Activated CD8-positive, alpha-beta T cell treated with anti-CD3 and anti-CD28 coated beads for 36 hours (primary cell): ENCODE measurements around the gene ABHD14A. TPM values are rescaled to one million over a fixed set of nuclear protein-coding genes. Genes with fewer than 3 reads are reported as not detected.

ENCODE experiments used
- ATAC-seq: fragments of 200-7000 bp; cut with Tn5 transposase; one replicate; pipeline ENCODE4 v1.10.0; 2021; ENCODE audit warnings: mild to moderate bottlenecking, moderate library complexity
- CTCF ChIA-PET: fragments of 350-600 bp; sonication (Branson Sonifier 250); formaldehyde crosslinking; loops from one replicate; lab custom pipeline; 2021; ENCODE audit warnings: antibody characterized with exemption; lab: Charles Lee
- POLR2A ChIA-PET: fragments of 350-600 bp; sonication (Branson Sonifier 250); formaldehyde crosslinking; loops from one replicate; lab custom pipeline; 2021; ENCODE audit warnings: antibody characterized with exemption; lab: Charles Lee
- DNase-seq: peaks from one replicate; pipeline ENCODE4 v3.0.0-alpha.2; 2020
- H3K27ac Mint-ChIP-seq: one replicate; pipeline ENCODE4 v1.8.0; 2021; ENCODE audit warnings: mild to moderate bottlenecking, mixed read lengths
- H3K27me3 Mint-ChIP-seq: one replicate; pipeline ENCODE4 v1.8.0; 2021; ENCODE audit warnings: mixed read lengths
- H3K36me3 Mint-ChIP-seq: one replicate; pipeline ENCODE4 v1.8.0; 2021; ENCODE audit warnings: low read depth, mixed read lengths
- H3K4me1 Mint-ChIP-seq: one replicate; pipeline ENCODE4 v1.8.0; 2021; ENCODE audit warnings: low read depth, mixed read lengths
- H3K4me3 Mint-ChIP-seq: one replicate; pipeline ENCODE4 v1.8.0; 2021; ENCODE audit warnings: mild to moderate bottlenecking, moderate library complexity, mixed read lengths
- H3K9me3 Mint-ChIP-seq: one replicate; pipeline ENCODE4 v1.8.0; 2021; ENCODE audit warnings: mixed read lengths
- intact Hi-C: fragments of 100-400 bp; cut with micrococcal nuclease; formaldehyde crosslinking; loops from one replicate; pipeline ENCODE4 v1.10.0; 2022
- total RNA-seq, 2 experiments: library from RNA; stranded (reverse); gene quantifications; one replicate each; pipeline ENCODE4 v1.2.3, GENCODE V29; 2021
- TF ChIP-seq, protein P1 (sequence below): fragments of 200-600 bp; IDR thresholded peaks from one replicate; pipeline ENCODE4 v1.8.0; 2022; ENCODE audit warnings: antibody characterized with exemption, mild to moderate bottlenecking

ABHD14A gene
- total RNA-seq, 2 experiments from 2014 or later: 8.9 to 9.5 TPM

GRCh38 chr3:52018319-52019000 lies 43.6 kb downstream of the ABHD14A start:
- H3K9me3 Mint-ChIP-seq: no peaks in the 10 kb centered on the region
- ChIA-PET POLR2A (no interaction called here), CTCF (no interaction called here)
- ATAC-seq (no peak), DNase-seq (no peak)
- H3K4me1 Mint-ChIP-seq: no peaks in the 10 kb centered on the region
- H3K27me3 Mint-ChIP-seq: no peaks in the 10 kb centered on the region
- TF ChIP-seq, protein P1, sequence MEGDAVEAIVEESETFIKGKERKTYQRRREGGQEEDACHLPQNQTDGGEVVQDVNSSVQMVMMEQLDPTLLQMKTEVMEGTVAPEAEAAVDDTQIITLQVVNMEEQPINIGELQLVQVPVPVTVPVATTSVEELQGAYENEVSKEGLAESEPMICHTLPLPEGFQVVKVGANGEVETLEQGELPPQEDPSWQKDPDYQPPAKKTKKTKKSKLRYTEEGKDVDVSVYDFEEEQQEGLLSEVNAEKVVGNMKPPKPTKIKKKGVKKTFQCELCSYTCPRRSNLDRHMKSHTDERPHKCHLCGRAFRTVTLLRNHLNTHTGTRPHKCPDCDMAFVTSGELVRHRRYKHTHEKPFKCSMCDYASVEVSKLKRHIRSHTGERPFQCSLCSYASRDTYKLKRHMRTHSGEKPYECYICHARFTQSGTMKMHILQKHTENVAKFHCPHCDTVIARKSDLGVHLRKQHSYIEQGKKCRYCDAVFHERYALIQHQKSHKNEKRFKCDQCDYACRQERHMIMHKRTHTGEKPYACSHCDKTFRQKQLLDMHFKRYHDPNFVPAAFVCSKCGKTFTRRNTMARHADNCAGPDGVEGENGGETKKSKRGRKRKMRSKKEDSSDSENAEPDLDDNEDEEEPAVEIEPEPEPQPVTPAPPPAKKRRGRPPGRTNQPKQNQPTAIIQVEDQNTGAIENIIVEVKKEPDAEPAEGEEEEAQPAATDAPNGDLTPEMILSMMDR: no peak
- no peaks in the 10 kb centered on the region for H3K36me3 Mint-ChIP-seq
- intact Hi-C loops: no loop called here
- H3K27ac Mint-ChIP-seq: no peak overlapping the region
- H3K4me3 Mint-ChIP-seq: no peak overlapping the region

DNA sequence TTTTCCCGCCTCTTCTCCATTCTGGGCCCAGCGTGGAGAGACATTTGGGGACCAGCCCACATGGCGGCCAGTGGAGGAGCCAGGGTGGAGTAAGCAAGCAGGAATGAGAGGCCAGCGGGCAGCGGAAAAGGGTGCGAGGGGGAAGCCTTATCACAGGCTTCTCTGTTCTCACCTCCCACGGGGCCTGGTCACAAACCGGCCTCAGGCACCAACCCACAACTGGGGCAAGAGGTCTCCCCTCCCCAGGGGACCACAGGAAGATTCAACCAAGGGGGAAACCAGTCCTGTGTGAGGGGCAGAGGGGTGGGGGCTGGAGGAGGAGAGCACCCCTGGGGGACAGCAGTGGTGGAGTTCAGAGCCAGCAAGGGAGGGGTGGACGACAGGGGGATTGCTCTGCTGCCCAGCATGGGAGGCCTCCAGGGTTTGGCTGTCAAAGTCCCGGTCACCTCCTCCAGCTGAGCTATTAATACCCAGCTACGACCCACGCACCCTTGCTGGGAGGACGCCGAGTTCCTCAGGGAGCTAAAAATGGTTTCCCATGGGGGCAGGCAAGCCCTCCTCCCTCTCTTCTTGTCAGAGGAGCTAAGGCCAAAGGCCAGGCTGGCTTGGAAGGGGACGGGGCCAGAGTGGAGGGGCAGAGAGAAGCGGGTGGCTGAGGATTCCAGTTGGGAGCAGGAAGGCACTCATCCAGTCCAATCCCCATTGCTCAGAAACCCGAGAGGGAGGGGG lies 44.7 kb downstream of the ABHD14A start:
- ATAC-seq (no peak), DNase-seq (no peak)
- Mint-ChIP-seq H3K9me3 (no peaks in the 10 kb centered on the region), H3K4me3 (no peak overlapping the region), H3K4me1 (no peaks in the 10 kb centered on the region), H3K27me3 (no peaks in the 10 kb centered on the region), H3K27ac (no peak overlapping the region), H3K36me3 (no peaks in the 10 kb centered on the region)
- CTCF ChIA-PET: no interaction called here
- intact Hi-C loops: no loop called here
- TF ChIP-seq, protein P1: no peak
- POLR2A ChIA-PET: no interaction called here

GRCh38 chr3:52020796-52021195 lies 45.9 kb downstream of the ABHD14A start:
- CTCF ChIA-PET: no interaction called here
- no peak overlapping the region for H3K4me3 Mint-ChIP-seq

DNA sequence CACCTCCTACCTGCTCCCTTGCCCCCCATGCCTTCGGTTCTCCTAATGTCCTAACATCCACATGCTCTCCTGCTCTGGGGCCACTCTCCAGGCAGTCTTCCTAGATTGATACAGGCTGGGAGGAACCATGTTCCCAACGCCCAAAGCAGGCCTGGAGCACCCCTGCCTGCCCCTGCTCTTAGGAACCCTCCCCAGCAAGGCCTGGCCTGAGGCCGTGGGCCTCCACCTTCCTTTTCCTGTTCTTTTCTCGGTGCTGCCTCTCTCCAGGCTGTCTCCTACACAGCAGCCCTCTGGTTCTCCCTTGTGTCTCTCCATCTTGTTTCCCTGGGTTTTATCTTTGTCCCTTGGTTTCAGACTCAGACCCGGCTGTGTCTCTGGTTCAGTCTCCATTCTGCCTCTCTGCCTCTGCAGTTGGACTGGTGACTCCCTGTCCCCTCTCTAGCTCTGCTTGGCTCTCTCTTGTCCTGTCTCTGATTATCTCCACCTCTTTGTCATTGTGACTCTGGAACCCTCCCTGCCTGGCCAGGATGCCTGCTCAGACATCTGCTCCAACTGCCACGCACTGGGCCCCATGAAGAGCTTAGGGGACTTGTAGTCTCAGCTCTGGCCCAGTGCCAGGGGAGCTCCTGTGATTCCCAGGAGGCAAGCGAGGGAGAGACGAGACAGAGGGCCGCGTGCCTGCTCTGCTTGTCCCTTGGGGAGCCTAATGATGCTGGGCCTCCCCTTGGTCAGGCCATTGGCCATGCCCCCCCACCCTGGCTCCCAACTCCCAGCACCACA lies 46.8 kb downstream of the ABHD14A start:
- TF ChIP-seq, protein P1: no peak
- no peak for ATAC-seq
- no peaks in the 10 kb centered on the region for H3K36me3 Mint-ChIP-seq
- no peaks in the 10 kb centered on the region for H3K4me1 Mint-ChIP-seq
- POLR2A ChIA-PET: no interaction called here
- no peaks in the 10 kb centered on the region for H3K27me3 Mint-ChIP-seq
- H3K9me3 Mint-ChIP-seq: no peaks in the 10 kb centered on the region
- no peak for DNase-seq
- no peak overlapping the region for H3K4me3 Mint-ChIP-seq
- CTCF ChIA-PET: no interaction called here
- intact Hi-C loops: no loop called here
- no peak overlapping the region for H3K27ac Mint-ChIP-seq

More at GRCh38 chr3:52020796-52021195, 45.9 kb downstream of the ABHD14A start:
- Mint-ChIP-seq H3K27me3 (no peaks in the 10 kb centered on the region), H3K27ac (no peak overlapping the region), H3K4me1 (no peaks in the 10 kb centered on the region), H3K9me3 (no peaks in the 10 kb centered on the region), H3K36me3 (no peaks in the 10 kb centered on the region)
- TF ChIP-seq, protein P1: no peak
- intact Hi-C loops: no loop called here
- POLR2A ChIA-PET: no interaction called here
- ATAC-seq (no peak), DNase-seq (no peak)
